HL-60 (cell line): ENCODE data around the gene PASD1.

Experiments
- DNase-seq, 2 experiments: peaks; one replicate each; pipeline ENCODE4 v3.0.0-alpha.2; 2010 to 2020; ENCODE audit warnings: low read depth in 1 of 2, low spot score in 1 of 2
- H3K27ac ChIP-seq: fragments of 250-450 bp; sonication (Bioruptor Pico); replicated peaks from 2 replicates; pipeline ENCODE4 v1.5.1; 2020; ENCODE audit warnings: mild to moderate bottlenecking, moderate library complexity
- H3K27me3 ChIP-seq: fragments of 250-450 bp; sonication (Bioruptor Pico); 2 replicates; pipeline ENCODE4 v1.5.1; 2021; ENCODE audit warnings: mild to moderate bottlenecking, moderate library complexity; ENCODE audit not compliant: insufficient read depth, poor library complexity, severe bottlenecking
- H3K4me3 ChIP-seq: replicated peaks from 2 replicates; pipeline ENCODE4 v1.5.1; 2011; ENCODE audit warnings: mild to moderate bottlenecking, control low read depth, low read length; ENCODE audit not compliant: insufficient read depth
- GABPA ChIP-seq: IDR thresholded peaks from 2 replicates; pipeline ENCODE4 v1.6.1; 2012; ENCODE audit warnings: low read depth
- POLR2AphosphoS5 ChIP-seq: IDR thresholded peaks from 2 replicates; pipeline ENCODE4 v1.6.1; 2012; ENCODE audit warnings: low read depth
- REST ChIP-seq: IDR thresholded peaks from 2 replicates; pipeline ENCODE4 v1.6.1; 2012; ENCODE audit warnings: low read depth; ENCODE audit not compliant: insufficient replicate concordance
- SPI1 ChIP-seq: IDR thresholded peaks from 2 replicates; pipeline ENCODE4 v1.6.1; 2012; ENCODE audit warnings: low read depth, mild to moderate bottlenecking, borderline replicate concordance
- TF ChIP-seq, protein P1 (sequence below): IDR thresholded peaks from one replicate; pipeline ENCODE4 v1.5.1; 2011; ENCODE audit warnings: low read length, control low read depth, inconsistent platforms; ENCODE audit not compliant: insufficient read depth

PASD1 gene

GRCh38 chrX:151725338-151725614 lies 161.8 kb downstream of the PASD1 start:
- DNase-seq: no peak
- H3K27ac ChIP-seq: no peak overlapping the region
- no peak overlapping the region for H3K4me3 ChIP-seq
- TF ChIP-seq, protein P1, sequence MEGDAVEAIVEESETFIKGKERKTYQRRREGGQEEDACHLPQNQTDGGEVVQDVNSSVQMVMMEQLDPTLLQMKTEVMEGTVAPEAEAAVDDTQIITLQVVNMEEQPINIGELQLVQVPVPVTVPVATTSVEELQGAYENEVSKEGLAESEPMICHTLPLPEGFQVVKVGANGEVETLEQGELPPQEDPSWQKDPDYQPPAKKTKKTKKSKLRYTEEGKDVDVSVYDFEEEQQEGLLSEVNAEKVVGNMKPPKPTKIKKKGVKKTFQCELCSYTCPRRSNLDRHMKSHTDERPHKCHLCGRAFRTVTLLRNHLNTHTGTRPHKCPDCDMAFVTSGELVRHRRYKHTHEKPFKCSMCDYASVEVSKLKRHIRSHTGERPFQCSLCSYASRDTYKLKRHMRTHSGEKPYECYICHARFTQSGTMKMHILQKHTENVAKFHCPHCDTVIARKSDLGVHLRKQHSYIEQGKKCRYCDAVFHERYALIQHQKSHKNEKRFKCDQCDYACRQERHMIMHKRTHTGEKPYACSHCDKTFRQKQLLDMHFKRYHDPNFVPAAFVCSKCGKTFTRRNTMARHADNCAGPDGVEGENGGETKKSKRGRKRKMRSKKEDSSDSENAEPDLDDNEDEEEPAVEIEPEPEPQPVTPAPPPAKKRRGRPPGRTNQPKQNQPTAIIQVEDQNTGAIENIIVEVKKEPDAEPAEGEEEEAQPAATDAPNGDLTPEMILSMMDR: no peak
- no peak for TF ChIP-seq REST
- no peak for TF ChIP-seq GABPA
- TF ChIP-seq SPI1: no peak
- no peak for TF ChIP-seq POLR2AphosphoS5
- no peaks in the 10 kb centered on the region for H3K27me3 ChIP-seq
